GM20431 (cell line): Measurements from ENCODE around the gene RASD2.

Source experiments
- in situ Hi-C: fragments of 300-500 bp; cut with MseI, MboI; formaldehyde crosslinking; loops from one replicate; pipeline ENCODE4 v1.15.0; 2020; ENCODE audit warnings: low sequenced_read_pairs; ENCODE audit not compliant: unreplicated experiment

The RASD2 gene

GRCh38 chr22:35578836-35579575 lies 38.4 kb downstream of the RASD2 start:
- in situ Hi-C loops: no loop called here

- in situ Hi-C loops: loop anchor here (10.0 kb wide), 1 partner anchor 226 kb away; no protein-coding TSS in a partner anchor
These were observed 39.9 kb downstream of the RASD2 start for GRCh38 chr22:35580351-35581022.

GRCh38 chr22:35581023-35581413 lies 40.4 kb downstream of the RASD2 start:
- in situ Hi-C loops: loop anchor here (10.0 kb wide), 1 partner anchor 226 kb away; no protein-coding TSS in a partner anchor

- in situ Hi-C loops: loop anchor here (10.0 kb wide), 1 partner anchor 228 kb away; no protein-coding TSS in a partner anchor
These were observed 41.7 kb downstream of the RASD2 start for GRCh38 chr22:35582218-35582860.

GRCh38 chr22:35582861-35583670 lies 42.4 kb downstream of the RASD2 start:
- in situ Hi-C loops: loop anchor here (10.0 kb wide), 1 partner anchor 228 kb away; no protein-coding TSS in a partner anchor

- in situ Hi-C loops: loop anchor here (10.0 kb wide), 1 partner anchor 232 kb away; no protein-coding TSS in a partner anchor
These were observed 46.1 kb downstream of the RASD2 start for GRCh38 chr22:35586771-35587170.

- in situ Hi-C loops: loop anchor here (10.0 kb wide), 1 partner anchor 233 kb away; no protein-coding TSS in a partner anchor
These were observed 46.8 kb downstream of the RASD2 start for GRCh38 chr22:35587447-35587870.

- in situ Hi-C loops: loop anchor here (10.0 kb wide), 1 partner anchor 233 kb away; no protein-coding TSS in a partner anchor
These were observed 47.3 kb downstream of the RASD2 start for GRCh38 chr22:35587896-35588295.

- in situ Hi-C loops: loop anchor here (10.0 kb wide), 1 partner anchor 234 kb away; no protein-coding TSS in a partner anchor
These were observed 48.6 kb downstream of the RASD2 start for GRCh38 chr22:35589071-35589755.

- in situ Hi-C loops: loop anchor here (10.0 kb wide), 1 partner anchor 235 kb away; no protein-coding TSS in a partner anchor
These were observed 49.1 kb downstream of the RASD2 start for GRCh38 chr22:35589756-35590093.

- in situ Hi-C loops: no loop called here
These were observed 50.1 kb downstream of the RASD2 start for GRCh38 chr22:35590634-35591295.

- in situ Hi-C loops: no loop called here
These were observed 51.2 kb downstream of the RASD2 start for GRCh38 chr22:35591714-35592417.

- in situ Hi-C loops: no loop called here
These were observed 51.9 kb downstream of the RASD2 start for GRCh38 chr22:35592418-35592967.

GRCh38 chr22:35593071-35593890 lies 52.6 kb downstream of the RASD2 start:
- in situ Hi-C loops: no loop called here

GRCh38 chr22:35593891-35594470 lies 53.4 kb downstream of the RASD2 start:
- in situ Hi-C loops: no loop called here

GRCh38 chr22:35594686-35595085 lies 54.1 kb downstream of the RASD2 start:
- in situ Hi-C loops: no loop called here

- in situ Hi-C loops: no loop called here
These were observed 56.2 kb downstream of the RASD2 start for GRCh38 chr22:35596821-35597220.
